SK-N-SH (cell line): Measurements from ENCODE around the gene BAG5. TPM values are rescaled to one million over a fixed set of nuclear protein-coding genes. Genes with fewer than 3 reads are reported as not detected.

Experiments
- CTCF ChIA-PET: fragments of 300-600, 350-600 bp; formaldehyde crosslinking; extraction: SDS; loops from one replicate; lab custom pipeline; 2021; lab: Yijun Ruan, JAX
- POLR2A ChIA-PET: fragments of 350-600 bp; sonication (Branson Sonifier 250); formaldehyde crosslinking; extraction: SDS; loops from one replicate; lab custom pipeline; 2020; ENCODE audit warnings: antibody characterized with exemption, inconsistent platforms; lab: Yijun Ruan, JAX
- DNase-seq: peaks from one replicate; pipeline ENCODE4 v3.0.0; 2012
- H2AFZ ChIP-seq: fragments of 200-600 bp; sonication (generic); 2 replicates; pipeline ENCODE4 v1.8.1; 2016; ENCODE audit warnings: antibody characterized with exemption, mild to moderate bottlenecking, low read depth
- H3F3A ChIP-seq: fragments of 200-600 bp; sonication (generic); replicated peaks from 2 replicates; pipeline ENCODE3; 2016; ENCODE audit warnings: antibody characterized with exemption, mild to moderate bottlenecking; ENCODE audit not compliant: insufficient read depth
- H3K27ac ChIP-seq, 2 experiments: fragments of 200-500 bp in 1 of 2; fragments of 200-600 bp in 1 of 2; sonication (Bioruptor generic) in 1 of 2; sonication (generic), shearing (Covaris generic) in 1 of 2; 2 replicates each; pipeline versions ENCODE4 v1.5.1 to v1.6.1; 2014 to 2016; ENCODE audit warnings: low read depth in 2 of 2, inconsistent platforms in 1 of 2, low read length in 1 of 2, mild to moderate bottlenecking in 1 of 2, mixed read lengths in 1 of 2
- H3K27me3 ChIP-seq: fragments of 200-600 bp; sonication (generic), shearing (Covaris generic); 2 replicates; pipeline ENCODE4 v1.6.1; 2016; ENCODE audit warnings: mixed run types; ENCODE audit not compliant: insufficient read depth
- H3K36me3 ChIP-seq, 2 experiments: fragments of 200-500 bp in 1 of 2; fragments of 200-600 bp in 1 of 2; sonication (Bioruptor generic) in 1 of 2; sonication (generic) in 1 of 2; replicated peaks in 1 of 2; 2 replicates each; pipeline versions ENCODE3 to v1.5.1; 2014 to 2016; ENCODE audit warnings: low read length in 1 of 2, mild to moderate bottlenecking in 1 of 2; ENCODE audit not compliant: insufficient read depth in 2 of 2, control insufficient read depth in 1 of 2
- H3K4me1 ChIP-seq, 2 experiments: fragments of 200-500 bp in 1 of 2; fragments of 200-600 bp in 1 of 2; sonication (Bioruptor generic) in 1 of 2; sonication (generic), shearing (Covaris generic) in 1 of 2; 2 replicates each; pipeline versions ENCODE4 v1.5.1 to v1.6.1; 2014 to 2016; ENCODE audit warnings: low read depth in 1 of 2, low read length in 1 of 2, mixed run types in 1 of 2; ENCODE audit not compliant: insufficient read depth in 2 of 2, control insufficient read depth in 1 of 2
- H3K4me2 ChIP-seq: fragments of 200-600 bp; sonication (generic), shearing (Covaris generic); 2 replicates; pipeline ENCODE4 v1.6.1; 2017; ENCODE audit warnings: mixed run types
- H3K4me3 ChIP-seq, 2 experiments: fragments of 200-500 bp in 1 of 2; fragments of 200-600 bp in 1 of 2; sonication (Bioruptor generic) in 1 of 2; sonication (generic), shearing (Covaris generic) in 1 of 2; 2 replicates each; pipeline versions ENCODE4 v1.5.1 to v1.8.1; 2014 to 2016; ENCODE audit warnings: low read depth in 2 of 2, inconsistent platforms in 1 of 2, low read length in 1 of 2, mild to moderate bottlenecking in 1 of 2, mixed read lengths in 1 of 2, moderate library complexity in 1 of 2
- H3K79me2 ChIP-seq: fragments of 200-600 bp; sonication (generic); 2 replicates; pipeline ENCODE4 v1.8.1; 2017; ENCODE audit warnings: mild to moderate bottlenecking; ENCODE audit not compliant: insufficient read depth
- H3K9ac ChIP-seq: fragments of 200-600 bp; sonication (generic); 2 replicates; pipeline ENCODE4 v1.6.1; 2017; ENCODE audit warnings: mixed run types
- H3K9me2 ChIP-seq: fragments of 200-600 bp; sonication (generic); 2 replicates; pipeline ENCODE4 v1.6.1; 2017; ENCODE audit warnings: mixed run types
- H3K9me3 ChIP-seq: fragments of 200-600 bp; sonication (generic); 2 replicates; pipeline ENCODE4 v1.6.1; 2017; ENCODE audit warnings: mixed run types, mild to moderate bottlenecking, moderate library complexity
- H4K20me1 ChIP-seq: fragments of 200-600 bp; sonication (generic); 2 replicates; pipeline ENCODE4 v1.6.1; 2017; ENCODE audit warnings: mild to moderate bottlenecking, mixed run types; ENCODE audit not compliant: insufficient read depth
- ELF1 ChIP-seq: IDR thresholded peaks from 2 replicates; pipeline ENCODE4 v1.4.0; 2012
- EZH2phosphoT487 ChIP-seq: fragments of 200-600 bp; sonication (generic); IDR thresholded peaks from 2 replicates; pipeline ENCODE4 v1.6.1; 2017; ENCODE audit warnings: low read depth, mixed run types, mild to moderate bottlenecking, antibody characterized with exemption, moderate library complexity, borderline replicate concordance
- FOXM1 ChIP-seq: IDR thresholded peaks from 2 replicates; pipeline ENCODE4 v1.4.0; 2012; ENCODE audit warnings: low read depth, mild to moderate bottlenecking
- MXI1 ChIP-seq: IDR thresholded peaks from 2 replicates; pipeline ENCODE4 v1.6.1; 2012; ENCODE audit warnings: mild to moderate bottlenecking, low read depth, low read length, improper control_type of control experiment
- POLR2AphosphoS5 ChIP-seq: IDR thresholded peaks from 2 replicates; pipeline ENCODE4 v1.6.1; 2012; ENCODE audit warnings: low read depth, low read length
- RAD21 ChIP-seq: IDR thresholded peaks from 2 replicates; pipeline ENCODE4 v1.6.1; 2012; ENCODE audit warnings: mild to moderate bottlenecking, low read length
- RFX5 ChIP-seq: IDR thresholded peaks from 2 replicates; pipeline ENCODE4 v1.6.1; 2012; ENCODE audit warnings: mild to moderate bottlenecking, improper control_type of control experiment, low read length
- RXRA ChIP-seq: IDR thresholded peaks from 2 replicates; pipeline ENCODE4 v1.4.0; 2012; ENCODE audit warnings: low read depth, mild to moderate bottlenecking, borderline replicate concordance
- TCF12 ChIP-seq: IDR thresholded peaks from 2 replicates; pipeline ENCODE4 v1.4.0; 2012
- TEAD4 ChIP-seq: IDR thresholded peaks from 2 replicates; pipeline ENCODE4 v1.4.0; 2012; ENCODE audit warnings: mild to moderate bottlenecking, borderline replicate concordance; ENCODE audit not compliant: insufficient read depth
- WGBS: methylation state at CpG from one replicate; pipeline ENCODE4 v1.1.6; 2017; ENCODE audit warnings: low lambda C conversion rate; 5-methylcytosine and 5-hydroxymethylcytosine counted together
- polyA plus RNA-seq, 3 experiments: library from polyadenylated mRNA; depleted of rRNA; stranded (reverse); fragments of >200 nt; gene quantifications; 2 replicates each; pipeline ENCODE4 v1.2.3, GENCODE V29; 2012
- TF ChIP-seq, protein P1 (sequence below): IDR thresholded peaks from 2 replicates; pipeline ENCODE4 v1.6.1; 2012; ENCODE audit warnings: mild to moderate bottlenecking, low read depth, low read length, moderate library complexity
- TF ChIP-seq, protein P2 (sequence below): fragments of 200-600 bp; sonication (generic); IDR thresholded peaks from 2 replicates; pipeline ENCODE4 v1.6.1; 2017; ENCODE audit warnings: antibody characterized with exemption, mild to moderate bottlenecking, moderate library complexity
- TF ChIP-seq, protein P3 (sequence below): IDR thresholded peaks from 2 replicates; pipeline ENCODE4; 2012

BAG5 gene
- polyA plus RNA-seq, 1 of the 3 experiments (the other 2 are of a cell fraction), result 5.2 TPM

DNA sequence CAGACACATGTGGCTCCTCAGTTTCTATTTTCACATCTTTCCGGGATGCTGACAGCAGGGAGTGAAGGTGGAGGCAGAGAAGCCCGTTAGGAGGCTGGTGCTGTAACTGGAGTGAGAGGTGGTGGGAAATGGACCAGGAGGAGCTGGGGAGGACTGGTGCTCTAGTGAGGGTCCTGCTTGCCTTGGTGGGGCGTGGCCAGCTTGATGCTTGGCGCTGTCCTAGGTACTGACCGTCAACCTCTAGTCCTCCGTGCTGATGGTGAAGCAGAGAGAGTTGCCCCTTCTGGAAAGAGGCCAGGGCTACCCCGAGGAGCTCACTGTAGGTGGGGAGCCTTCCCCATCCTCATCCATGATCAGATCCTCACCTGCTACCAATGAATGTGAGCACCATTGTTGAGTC is 32.1 kb downstream of the BAG5 start:
- no peaks in the 10 kb centered on the region for H3K27me3 ChIP-seq
- no peaks in the 10 kb centered on the region for H3K9me2 ChIP-seq
- peak overlapping the region; percentile 94 to 99 for H3K4me3 ChIP-seq
- POLR2A ChIA-PET, result interaction anchor here (0.7 to 1.4 kb wide), 2 partner anchors 8 to 11 kb away, joined by 3 to 4 read pairs; partner anchors contain the start of gene CKB
- H3K4me2 ChIP-seq, result peak overlapping the region; percentile 99
- no peak overlapping the region for H3K27ac ChIP-seq
- no peaks in the 10 kb centered on the region for H3K9me3 ChIP-seq
- no peak overlapping the region for H3K9ac ChIP-seq
- no peak for DNase-seq
- peaks cover 0 to 29% of the 10 kb centered on the region in 2 experiments for H3K36me3 ChIP-seq
- H3K4me1 ChIP-seq, result peaks cover 9 to 25% of the 10 kb centered on the region in 2 experiments; a peak in 1 of 4 replicates
- peaks cover 9% of the 10 kb centered on the region; the same call in 1 of the 2 replicates for H4K20me1 ChIP-seq
- H3K79me2 ChIP-seq, result peaks cover 36% of the 10 kb centered on the region
- 62% methylated on average over 5 of the region's 7 CpGs for WGBS
- peaks cover 3% of the 10 kb centered on the region for H3F3A ChIP-seq
- TF ChIP-seq, protein P1, sequence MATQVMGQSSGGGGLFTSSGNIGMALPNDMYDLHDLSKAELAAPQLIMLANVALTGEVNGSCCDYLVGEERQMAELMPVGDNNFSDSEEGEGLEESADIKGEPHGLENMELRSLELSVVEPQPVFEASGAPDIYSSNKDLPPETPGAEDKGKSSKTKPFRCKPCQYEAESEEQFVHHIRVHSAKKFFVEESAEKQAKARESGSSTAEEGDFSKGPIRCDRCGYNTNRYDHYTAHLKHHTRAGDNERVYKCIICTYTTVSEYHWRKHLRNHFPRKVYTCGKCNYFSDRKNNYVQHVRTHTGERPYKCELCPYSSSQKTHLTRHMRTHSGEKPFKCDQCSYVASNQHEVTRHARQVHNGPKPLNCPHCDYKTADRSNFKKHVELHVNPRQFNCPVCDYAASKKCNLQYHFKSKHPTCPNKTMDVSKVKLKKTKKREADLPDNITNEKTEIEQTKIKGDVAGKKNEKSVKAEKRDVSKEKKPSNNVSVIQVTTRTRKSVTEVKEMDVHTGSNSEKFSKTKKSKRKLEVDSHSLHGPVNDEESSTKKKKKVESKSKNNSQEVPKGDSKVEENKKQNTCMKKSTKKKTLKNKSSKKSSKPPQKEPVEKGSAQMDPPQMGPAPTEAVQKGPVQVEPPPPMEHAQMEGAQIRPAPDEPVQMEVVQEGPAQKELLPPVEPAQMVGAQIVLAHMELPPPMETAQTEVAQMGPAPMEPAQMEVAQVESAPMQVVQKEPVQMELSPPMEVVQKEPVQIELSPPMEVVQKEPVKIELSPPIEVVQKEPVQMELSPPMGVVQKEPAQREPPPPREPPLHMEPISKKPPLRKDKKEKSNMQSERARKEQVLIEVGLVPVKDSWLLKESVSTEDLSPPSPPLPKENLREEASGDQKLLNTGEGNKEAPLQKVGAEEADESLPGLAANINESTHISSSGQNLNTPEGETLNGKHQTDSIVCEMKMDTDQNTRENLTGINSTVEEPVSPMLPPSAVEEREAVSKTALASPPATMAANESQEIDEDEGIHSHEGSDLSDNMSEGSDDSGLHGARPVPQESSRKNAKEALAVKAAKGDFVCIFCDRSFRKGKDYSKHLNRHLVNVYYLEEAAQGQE, result peak; percentile 94
- no peak for TF ChIP-seq EZH2phosphoT487
- TF ChIP-seq, all 33 proteins: peak for 1
- H2AFZ ChIP-seq, result no peak overlapping the region
- CTCF ChIA-PET, result interaction anchor here (1.4 to 8.5 kb wide), 4 partner anchors 12 to 30 kb away, joined by 3 to 52 read pairs (median 12); no protein-coding TSS in a partner anchor

DNA sequence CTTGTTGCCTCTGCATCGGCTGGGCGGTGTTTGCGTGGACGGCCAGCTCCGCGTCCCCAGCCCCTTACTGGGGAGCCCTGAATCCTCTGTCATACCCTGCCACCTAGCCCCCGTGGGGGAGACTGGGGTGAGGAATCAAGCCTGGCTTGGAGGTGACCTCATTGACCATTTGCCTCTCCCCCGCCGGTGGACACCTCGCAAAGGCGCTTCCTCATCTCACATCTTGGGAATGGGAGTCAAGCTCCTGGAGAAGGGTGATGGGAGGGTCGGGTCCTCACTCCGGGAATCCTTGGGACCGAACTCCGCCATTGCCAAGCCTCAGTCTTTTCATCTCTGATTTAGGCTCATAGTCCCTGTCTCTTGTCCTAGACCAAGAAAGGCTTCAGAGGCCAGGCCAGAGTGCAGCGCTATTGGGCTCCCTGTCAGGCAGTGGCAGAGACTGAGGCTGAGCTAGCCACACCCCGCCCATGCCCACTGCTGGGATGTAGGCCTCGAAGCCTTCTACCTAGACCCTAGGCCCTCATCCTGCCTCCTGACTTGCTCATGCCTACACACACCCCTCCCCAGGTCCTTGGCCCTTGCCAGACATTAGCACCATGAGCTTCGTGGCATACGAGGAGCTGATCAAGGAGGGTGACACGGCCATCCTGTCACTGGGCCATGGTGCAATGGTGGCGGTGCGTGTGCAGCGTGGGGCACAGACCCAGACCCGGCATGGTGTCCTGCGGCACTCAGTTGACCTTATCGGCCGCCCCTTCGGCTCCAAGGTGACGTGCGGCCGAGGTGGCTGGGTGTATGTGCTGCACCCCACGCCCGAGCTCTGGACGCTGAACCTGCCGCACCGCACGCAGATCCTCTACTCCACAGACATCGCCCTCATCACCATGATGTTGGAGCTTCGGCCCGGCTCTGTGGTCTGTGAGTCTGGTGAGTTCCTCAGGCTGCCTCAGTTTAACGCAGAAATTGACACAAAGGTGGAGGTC is 32.8 kb downstream of the BAG5 start:
- Histone ChIP-seq H3K9ac (peak overlapping the region; percentile 89), H3K27ac (peak overlapping the region in 1 of 2 experiments; percentile 40; a peak in 2 of 4 replicates)
- 16% methylated on average over 14 of the region's 42 CpGs for WGBS
- TF ChIP-seq, protein P1, result no peak
- TF ChIP-seq FOXM1 (no peak), MXI1 (no peak), RFX5 (no peak), POLR2AphosphoS5 (no peak; the same call in 1 of the 2 replicates), RXRA (no peak), RAD21 (no peak), ELF1 (no peak), TCF12 (no peak), TEAD4 (no peak)
- TF ChIP-seq, protein P2, sequence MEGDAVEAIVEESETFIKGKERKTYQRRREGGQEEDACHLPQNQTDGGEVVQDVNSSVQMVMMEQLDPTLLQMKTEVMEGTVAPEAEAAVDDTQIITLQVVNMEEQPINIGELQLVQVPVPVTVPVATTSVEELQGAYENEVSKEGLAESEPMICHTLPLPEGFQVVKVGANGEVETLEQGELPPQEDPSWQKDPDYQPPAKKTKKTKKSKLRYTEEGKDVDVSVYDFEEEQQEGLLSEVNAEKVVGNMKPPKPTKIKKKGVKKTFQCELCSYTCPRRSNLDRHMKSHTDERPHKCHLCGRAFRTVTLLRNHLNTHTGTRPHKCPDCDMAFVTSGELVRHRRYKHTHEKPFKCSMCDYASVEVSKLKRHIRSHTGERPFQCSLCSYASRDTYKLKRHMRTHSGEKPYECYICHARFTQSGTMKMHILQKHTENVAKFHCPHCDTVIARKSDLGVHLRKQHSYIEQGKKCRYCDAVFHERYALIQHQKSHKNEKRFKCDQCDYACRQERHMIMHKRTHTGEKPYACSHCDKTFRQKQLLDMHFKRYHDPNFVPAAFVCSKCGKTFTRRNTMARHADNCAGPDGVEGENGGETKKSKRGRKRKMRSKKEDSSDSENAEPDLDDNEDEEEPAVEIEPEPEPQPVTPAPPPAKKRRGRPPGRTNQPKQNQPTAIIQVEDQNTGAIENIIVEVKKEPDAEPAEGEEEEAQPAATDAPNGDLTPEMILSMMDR, result no peak
- TF ChIP-seq, protein P3, sequence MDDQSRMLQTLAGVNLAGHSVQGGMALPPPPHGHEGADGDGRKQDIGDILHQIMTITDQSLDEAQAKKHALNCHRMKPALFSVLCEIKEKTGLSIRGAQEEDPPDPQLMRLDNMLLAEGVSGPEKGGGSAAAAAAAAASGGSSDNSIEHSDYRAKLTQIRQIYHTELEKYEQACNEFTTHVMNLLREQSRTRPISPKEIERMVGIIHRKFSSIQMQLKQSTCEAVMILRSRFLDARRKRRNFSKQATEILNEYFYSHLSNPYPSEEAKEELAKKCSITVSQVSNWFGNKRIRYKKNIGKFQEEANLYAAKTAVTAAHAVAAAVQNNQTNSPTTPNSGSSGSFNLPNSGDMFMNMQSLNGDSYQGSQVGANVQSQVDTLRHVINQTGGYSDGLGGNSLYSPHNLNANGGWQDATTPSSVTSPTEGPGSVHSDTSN, result no peak

More for the DNA sequence above, 32.8 kb downstream of the BAG5 start:
- Histone ChIP-seq H3K4me1 (peaks cover 9 to 25% of the 10 kb centered on the region in 2 experiments; a peak in 1 of 4 replicates), H3F3A (peaks cover 3% of the 10 kb centered on the region), H3K9me3 (no peaks in the 10 kb centered on the region), H3K4me3 (peak overlapping the region; percentile 94 to 99), H3K79me2 (peaks cover 36% of the 10 kb centered on the region), H2AFZ (peak overlapping the region; percentile 59; the same call in 1 of the 2 replicates), H3K27me3 (no peaks in the 10 kb centered on the region), H4K20me1 (peaks cover 9% of the 10 kb centered on the region; the same call in 1 of the 2 replicates), H3K4me2 (peak overlapping the region; percentile 99), H3K36me3 (peaks cover 0 to 24% of the 10 kb centered on the region in 2 experiments), H3K9me2 (no peaks in the 10 kb centered on the region)
- DNase-seq, result no peak
- POLR2A ChIA-PET, result interaction anchor here (1.6 kb wide), 1 partner anchor 14 kb away, joined by 6 read pairs; no protein-coding TSS in a partner anchor
- CTCF ChIA-PET, result interaction anchor here (0.8 to 8.5 kb wide), 6 partner anchors 9 to 29 kb away, joined by 3 to 52 read pairs (median 12); no protein-coding TSS in a partner anchor
